RWPE2 (cell line): Measurements from ENCODE around the gene TMX2.
A peak's percentile ranks its signal among the peaks of the same experiment; 100 is the strongest.

ENCODE experiments used
- ATAC-seq: fragments of 200-7000 bp; cut with Tn5 transposase; 3 replicates; pipeline ENCODE4 v1.9.1; 2021; ENCODE audit warnings: low read depth
- DNase-seq: peaks from one replicate; pipeline ENCODE4 v3.0.0-alpha.2; 2020; ENCODE audit warnings: low spot score
- H3K27ac ChIP-seq: fragments of 450-650 bp; 2 replicates; pipeline ENCODE4 v1.5.1; 2017; ENCODE audit warnings: mild to moderate bottlenecking; ENCODE audit not compliant: poor library complexity, severe bottlenecking
- H3K27me3 ChIP-seq: fragments of 250-450 bp; sonication (Bioruptor Pico); 2 replicates; pipeline ENCODE4 v1.5.1; 2021; ENCODE audit warnings: mild to moderate bottlenecking, moderate library complexity; ENCODE audit not compliant: insufficient read depth, poor library complexity, severe bottlenecking
- H3K36me3 ChIP-seq: fragments of 250-450 bp; sonication (Bioruptor Pico); 2 replicates; pipeline ENCODE4 v1.5.1; 2020; ENCODE audit warnings: low read depth, mild to moderate bottlenecking, moderate library complexity
- H3K4me1 ChIP-seq: fragments of 250-450 bp; sonication (Bioruptor Pico); 2 replicates; pipeline ENCODE4 v1.5.1; 2021; ENCODE audit warnings: mild to moderate bottlenecking, moderate library complexity; ENCODE audit not compliant: insufficient read depth, poor library complexity, severe bottlenecking
- H3K4me3 ChIP-seq: fragments of 250-450 bp; sonication (Bioruptor Pico); 2 replicates; pipeline ENCODE4 v1.5.1; 2021; ENCODE audit warnings: mild to moderate bottlenecking, moderate library complexity; ENCODE audit not compliant: severe bottlenecking
- H3K9me3 ChIP-seq: fragments of 250-450 bp; sonication (Bioruptor Pico); 2 replicates; pipeline ENCODE4 v1.5.1; 2021; ENCODE audit warnings: mild to moderate bottlenecking, moderate library complexity; ENCODE audit not compliant: severe bottlenecking
- CTCF ChIP-seq: fragments of 450-650 bp; IDR thresholded peaks from one replicate; pipeline ENCODE4 v1.5.1; 2017; ENCODE audit warnings: mild to moderate bottlenecking, moderate library complexity; ENCODE audit not compliant: poor library complexity, severe bottlenecking

Gene TMX2

GRCh38 chr11:57776031-57776521, 63.7 kb downstream of the TMX2 start:
- peaks cover 94% of the 10 kb centered on the region for H3K4me1 ChIP-seq
- H3K9me3 ChIP-seq, result no peaks in the 10 kb centered on the region
- DNase-seq (no peak), ATAC-seq (no peak)
- no peak for TF ChIP-seq CTCF
- peak overlapping the region; percentile 93 for H3K27ac ChIP-seq
- peaks cover 7% of the 10 kb centered on the region; the same call in 1 of the 2 replicates for H3K36me3 ChIP-seq
- H3K27me3 ChIP-seq, result no peaks in the 10 kb centered on the region
- H3K4me3 ChIP-seq, result no peak overlapping the region

GRCh38 chr11:57776577-57777210, 64.3 kb downstream of the TMX2 start:
- Histone ChIP-seq H3K4me1 (peaks cover 94% of the 10 kb centered on the region), H3K9me3 (no peaks in the 10 kb centered on the region), H3K4me3 (no peak overlapping the region), H3K27ac (peak overlapping the region; percentile 93), H3K27me3 (no peaks in the 10 kb centered on the region), H3K36me3 (peaks cover 6% of the 10 kb centered on the region; the same call in 1 of the 2 replicates)
- TF ChIP-seq CTCF, result no peak
- DNase-seq (no peak), ATAC-seq (no peak)

- H3K9me3 ChIP-seq, result no peaks in the 10 kb centered on the region
- DNase-seq (no peak), ATAC-seq (0 out of 3 replicates have a peak, but pooled peaks have one; percentile 3)
- TF ChIP-seq CTCF, result no peak
- H3K4me1 ChIP-seq, result peaks cover 94% of the 10 kb centered on the region
- H3K4me3 ChIP-seq, result no peak overlapping the region
- H3K27ac ChIP-seq, result peak overlapping the region; percentile 93
- H3K36me3 ChIP-seq, result peaks cover 15% of the 10 kb centered on the region; the same call in 1 of the 2 replicates
- no peaks in the 10 kb centered on the region for H3K27me3 ChIP-seq
Measured at GRCh38 chr11:57777969-57778317, 65.5 kb downstream of the TMX2 start.

GRCh38 chr11:57778318-57779037, 66.1 kb downstream of the TMX2 start:
- Histone ChIP-seq H3K4me1 (peaks cover 92% of the 10 kb centered on the region), H3K9me3 (no peaks in the 10 kb centered on the region), H3K36me3 (peaks cover 16% of the 10 kb centered on the region; the same call in 1 of the 2 replicates), H3K4me3 (no peak overlapping the region), H3K27ac (peak overlapping the region; percentile 93), H3K27me3 (no peaks in the 10 kb centered on the region)
- no peak for TF ChIP-seq CTCF
- peak; percentile 93 for DNase-seq
- ATAC-seq, result peak; percentile 81
